Body of pancreas (tissue), 4 donors: ENCODE data around the gene TTLL5. TPM values are rescaled to one million over a fixed set of nuclear protein-coding genes. Genes with fewer than 3 reads are reported as not detected.

Experiments used
- ATAC-seq: fragments of 150-250 bp; one replicate; pipeline ENCODE4 v1.9.1; 2016
- DNase-seq, 4 donors: peaks; one replicate each; pipeline ENCODE4 v3.0.0-alpha.2; 2019
- H3K27ac ChIP-seq, 4 donors: fragments of 200-600 bp; sonication (generic); 1 replicate in 3 of 4; 2 replicates in 1 of 4; pipeline versions ENCODE4 v1.5.1 to v1.6.1; 2016 to 2019; ENCODE audit warnings: mild to moderate bottlenecking in 1 of 4, mixed read lengths in 1 of 4, moderate library complexity in 1 of 4
- H3K27me3 ChIP-seq, 2 donors: fragments of 200-600 bp; sonication (generic); one replicate each; pipeline ENCODE4 v1.6.0; 2016; ENCODE audit warnings: mild to moderate bottlenecking in 1 of 2
- H3K36me3 ChIP-seq, 2 donors: fragments of 200-600 bp; sonication (generic); replicated peaks in 1 of 2; 2 replicates each; pipeline ENCODE4 v1.5.1; 2016; ENCODE audit warnings: low read depth in 2 of 2; ENCODE audit not compliant: insufficient read depth in 1 of 2
- H3K4me1 ChIP-seq: fragments of 200-600 bp; sonication (generic); one replicate; pipeline ENCODE4 v1.6.0; 2016
- H3K4me3 ChIP-seq, 2 donors: fragments of 200-600 bp; sonication (generic); 1 replicate in 1 of 2; 2 replicates in 1 of 2; pipeline ENCODE4 v1.5.1; 2016 to 2019
- H3K9me3 ChIP-seq, 3 donors: fragments of 200-600 bp; sonication (generic); 1 replicate in 2 of 3; 2 replicates in 1 of 3; pipeline ENCODE4 v1.5.1; 2016
- POLR2A ChIP-seq, 3 donors: fragments of 450-650 bp; IDR thresholded peaks; one replicate each; pipeline ENCODE4 v1.6.1; 2016; ENCODE audit warnings: antibody characterized with exemption in 3 of 3, mild to moderate bottlenecking in 2 of 3
- WGBS, 2 donors: methylation state at CpG; one replicate each; pipeline ENCODE4 v1.1.5; 2017; 5-methylcytosine and 5-hydroxymethylcytosine counted together
- intact Hi-C: fragments of 100-400 bp; cut with DNase I; formaldehyde crosslinking; loops from one replicate; pipeline ENCODE4 v1.15.1; 2023
- total RNA-seq, 2 donors: library from RNA; depleted of rRNA; stranded (reverse); fragments of >200 nt; gene quantifications; one replicate each; pipeline ENCODE4 v1.1.0, GENCODE V29; 2016
- TF ChIP-seq, protein P1 (sequence below), 7 experiments: fragments of 450-650 bp in 4 of 7; fragments of 200-600 bp in 3 of 7; sonication (generic) in 3 of 7; IDR thresholded peaks; one replicate each; pipeline ENCODE4 v1.5.1; 2016 to 2019; ENCODE audit warnings: antibody characterized with exemption in 7 of 7

The TTLL5 gene
- total RNA-seq, 2 donors from 2014 or later: 21.0 to 21.8 TPM

GRCh38 chr14:75825147-75825592 is 164.1 kb downstream of the TTLL5 start:
- Histone ChIP-seq H3K36me3 (no peaks in the 10 kb centered on the region), H3K4me1 (peaks cover 33% of the 10 kb centered on the region), H3K27ac (peak overlapping the region in 3 of 4 donors; percentile 77 to 79 (median 77)), H3K9me3 (no peaks in the 10 kb centered on the region), H3K27me3 (no peaks in the 10 kb centered on the region), H3K4me3 (no peak overlapping the region)
- peak in 1 of 4 donors; percentile 22 for DNase-seq
- peak; percentile 52 for ATAC-seq
- intact Hi-C loops: no loop called here
- WGBS, 2 donors: 58% methylated on average over 3 of the region's 3 CpGs
- TF ChIP-seq, protein P1, sequence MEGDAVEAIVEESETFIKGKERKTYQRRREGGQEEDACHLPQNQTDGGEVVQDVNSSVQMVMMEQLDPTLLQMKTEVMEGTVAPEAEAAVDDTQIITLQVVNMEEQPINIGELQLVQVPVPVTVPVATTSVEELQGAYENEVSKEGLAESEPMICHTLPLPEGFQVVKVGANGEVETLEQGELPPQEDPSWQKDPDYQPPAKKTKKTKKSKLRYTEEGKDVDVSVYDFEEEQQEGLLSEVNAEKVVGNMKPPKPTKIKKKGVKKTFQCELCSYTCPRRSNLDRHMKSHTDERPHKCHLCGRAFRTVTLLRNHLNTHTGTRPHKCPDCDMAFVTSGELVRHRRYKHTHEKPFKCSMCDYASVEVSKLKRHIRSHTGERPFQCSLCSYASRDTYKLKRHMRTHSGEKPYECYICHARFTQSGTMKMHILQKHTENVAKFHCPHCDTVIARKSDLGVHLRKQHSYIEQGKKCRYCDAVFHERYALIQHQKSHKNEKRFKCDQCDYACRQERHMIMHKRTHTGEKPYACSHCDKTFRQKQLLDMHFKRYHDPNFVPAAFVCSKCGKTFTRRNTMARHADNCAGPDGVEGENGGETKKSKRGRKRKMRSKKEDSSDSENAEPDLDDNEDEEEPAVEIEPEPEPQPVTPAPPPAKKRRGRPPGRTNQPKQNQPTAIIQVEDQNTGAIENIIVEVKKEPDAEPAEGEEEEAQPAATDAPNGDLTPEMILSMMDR (IDR thresholded peaks at IDR 0.05): no peak
- no peak for TF ChIP-seq POLR2A (IDR thresholded peaks at IDR 0.05)

GRCh38 chr14:75826599-75826998 is 165.6 kb downstream of the TTLL5 start:
- TF ChIP-seq, protein P1 (IDR thresholded peaks at IDR 0.05): no peak
- TF ChIP-seq POLR2A (IDR thresholded peaks at IDR 0.05): no peak
- H3K4me3 ChIP-seq: no peak overlapping the region
- ATAC-seq: no peak
- no peaks in the 10 kb centered on the region for H3K27me3 ChIP-seq
- no peak for DNase-seq
- 93% methylated on average over 3 of the region's 3 CpGs for WGBS, 2 donors
- H3K9me3 ChIP-seq: no peaks in the 10 kb centered on the region
- H3K4me1 ChIP-seq: peaks cover 44% of the 10 kb centered on the region
- intact Hi-C loops: no loop called here
- H3K27ac ChIP-seq: peak overlapping the region in 2 of 4 donors; percentile 77
- no peaks in the 10 kb centered on the region for H3K36me3 ChIP-seq

DNA sequence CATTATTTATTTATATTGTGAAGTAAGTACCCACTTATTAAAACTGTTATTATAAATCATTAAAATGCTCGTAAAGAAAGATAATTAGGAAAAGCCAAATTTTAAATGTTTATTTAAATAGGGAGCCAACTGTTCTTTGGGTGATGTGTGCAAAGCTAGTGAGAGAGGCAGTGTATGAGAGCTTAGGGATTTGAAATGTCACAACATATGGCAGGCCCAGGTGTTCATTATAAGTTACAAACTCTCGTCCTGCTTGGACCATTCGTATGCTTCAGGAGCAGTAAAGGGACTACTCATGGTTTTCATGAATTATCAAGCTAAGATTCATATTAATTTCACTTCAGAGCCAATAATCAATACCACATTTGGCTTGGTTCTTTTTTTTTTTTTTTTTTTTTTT is 166.3 kb downstream of the TTLL5 start:
- no peaks in the 10 kb centered on the region for H3K36me3 ChIP-seq
- 93 to 94% methylated on average over 3 of the region's 3 CpGs for WGBS, 2 donors
- H3K4me3 ChIP-seq: no peak overlapping the region
- H3K27ac ChIP-seq: no peak overlapping the region
- H3K27me3 ChIP-seq: no peaks in the 10 kb centered on the region
- TF ChIP-seq POLR2A (IDR thresholded peaks at IDR 0.05): no peak
- TF ChIP-seq, protein P1 (IDR thresholded peaks at IDR 0.05): no peak
- peaks cover 52% of the 10 kb centered on the region for H3K4me1 ChIP-seq
- intact Hi-C loops: no loop called here
- ATAC-seq (no peak), DNase-seq (no peak)
- no peaks in the 10 kb centered on the region for H3K9me3 ChIP-seq

DNA sequence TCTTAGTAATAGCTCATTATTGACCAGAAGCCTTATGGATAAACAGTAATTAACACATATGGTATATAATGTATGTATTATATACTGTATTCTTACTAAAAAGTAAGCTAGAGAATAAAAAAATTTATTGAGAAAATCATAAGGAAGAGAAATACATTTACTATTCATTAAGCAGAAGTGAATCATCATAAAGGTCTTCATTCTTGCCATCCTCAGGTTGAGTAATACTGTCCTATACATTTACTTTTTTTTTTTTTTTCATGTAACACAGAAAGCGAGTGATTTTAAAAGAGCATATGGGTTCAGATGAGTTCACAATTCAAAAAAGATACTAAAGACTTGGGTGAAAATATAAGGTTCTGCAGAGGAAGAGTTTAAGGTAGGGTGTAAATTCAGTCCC is 168.3 kb downstream of the TTLL5 start:
- peaks cover 45% of the 10 kb centered on the region for H3K4me1 ChIP-seq
- no peaks in the 10 kb centered on the region for H3K9me3 ChIP-seq
- no peak for TF ChIP-seq POLR2A (IDR thresholded peaks at IDR 0.05)
- TF ChIP-seq, protein P1 (IDR thresholded peaks at IDR 0.05): no peak
- WGBS, 2 donors: 94 to 98% methylated on average over 1 of the region's 1 CpG
- no peak overlapping the region for H3K27ac ChIP-seq
- no peaks in the 10 kb centered on the region for H3K27me3 ChIP-seq
- H3K4me3 ChIP-seq: no peak overlapping the region
- DNase-seq (no peak), ATAC-seq (no peak)
- no peaks in the 10 kb centered on the region for H3K36me3 ChIP-seq
- intact Hi-C loops: no loop called here

DNA sequence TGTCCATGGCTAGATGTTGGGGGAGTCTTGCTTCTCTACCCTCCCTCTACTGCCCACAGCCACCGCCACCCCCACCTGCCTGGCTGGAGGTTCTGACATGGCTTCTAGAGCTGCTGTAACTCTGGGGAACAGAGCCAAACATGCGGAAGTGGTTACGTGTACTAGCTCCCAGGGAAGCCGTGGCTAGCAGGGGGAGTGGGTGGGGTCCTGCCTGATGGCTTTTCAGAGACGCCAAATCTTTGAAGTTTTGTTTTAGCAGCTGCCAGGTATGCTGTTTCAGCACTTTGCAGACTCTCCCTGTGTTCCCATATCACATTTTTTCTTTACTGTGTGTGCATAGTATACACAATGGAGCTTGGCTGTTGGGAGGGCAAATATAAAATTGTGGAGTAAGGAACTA is 170.4 kb downstream of the TTLL5 start:
- Histone ChIP-seq H3K36me3 (no peaks in the 10 kb centered on the region), H3K9me3 (no peaks in the 10 kb centered on the region), H3K27ac (peak overlapping the region; percentile 89 to 97 (median 92)), H3K4me3 (no peak overlapping the region), H3K4me1 (peaks cover 31% of the 10 kb centered on the region), H3K27me3 (no peaks in the 10 kb centered on the region)
- intact Hi-C loops: no loop called here
- TF ChIP-seq, protein P1 (IDR thresholded peaks at IDR 0.05): no peak
- peak in 2 of 3 donors; percentile 46 to 48 for TF ChIP-seq POLR2A (IDR thresholded peaks at IDR 0.05)
- DNase-seq: peak; percentile 90 to 96 (median 94)
- ATAC-seq: peak; percentile 89
- WGBS, 2 donors: 12 to 29% methylated on average over 5 of the region's 5 CpGs
